HG03103 (cell line): ENCODE results near the gene RPL22.

ENCODE experiments used
- ATAC-seq: cut with Tn5 transposase; IDR thresholded peaks from one replicate; pipeline ENCODE4 v1.9.1; 2021; ENCODE audit warnings: low read depth; ENCODE audit not compliant: unreplicated experiment

The RPL22 gene

DNA sequence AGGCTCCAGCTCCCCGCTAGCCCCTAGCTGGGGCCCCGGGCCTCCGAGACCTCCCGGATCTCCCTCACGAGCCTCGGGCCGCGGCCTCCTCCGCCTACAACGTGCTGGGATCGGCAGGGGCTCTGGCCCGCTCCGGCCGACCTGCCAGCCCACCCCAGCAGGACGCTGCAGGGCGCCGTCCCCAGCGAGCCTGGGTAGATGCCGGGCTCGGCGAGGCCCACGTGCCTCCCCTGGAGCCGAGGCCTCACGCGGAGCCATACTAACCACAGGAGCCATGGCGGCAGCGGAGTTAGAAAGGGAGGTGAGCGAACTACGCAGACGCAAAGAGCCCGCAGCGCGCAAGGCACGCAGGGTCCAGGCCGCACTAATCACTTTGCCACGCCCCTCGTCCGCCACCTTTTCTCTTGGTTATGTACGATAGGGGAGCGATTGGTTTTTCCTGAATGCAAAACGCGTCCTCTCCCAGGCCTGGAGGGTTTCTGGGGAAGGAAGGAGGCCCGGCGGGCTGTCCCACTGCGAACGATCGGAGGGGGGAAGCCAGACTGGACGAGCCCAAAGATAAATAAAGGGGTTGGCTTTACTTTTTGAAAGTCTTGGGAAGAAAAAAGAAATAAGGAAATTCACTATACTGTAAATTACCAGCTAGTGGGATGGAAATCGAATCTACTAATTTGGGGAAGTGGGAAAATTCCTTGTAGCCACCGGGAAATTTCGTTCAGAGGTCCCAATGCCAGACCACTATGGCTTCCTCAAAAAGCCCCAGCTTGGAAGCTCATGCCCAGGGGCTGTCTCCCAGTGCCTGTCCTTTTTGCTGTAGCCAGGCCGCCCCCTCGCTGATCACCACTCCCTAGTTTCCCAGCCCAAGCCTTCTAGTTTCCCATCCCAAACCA, at the start of gene RPL22:
TSS of gene RPL22 (minus strand) at position 298 of the 890 bp plus-strand sequence. CDS start at position 276, 22 bp downstream.
- peak; percentile 95 for ATAC-seq

DNA sequence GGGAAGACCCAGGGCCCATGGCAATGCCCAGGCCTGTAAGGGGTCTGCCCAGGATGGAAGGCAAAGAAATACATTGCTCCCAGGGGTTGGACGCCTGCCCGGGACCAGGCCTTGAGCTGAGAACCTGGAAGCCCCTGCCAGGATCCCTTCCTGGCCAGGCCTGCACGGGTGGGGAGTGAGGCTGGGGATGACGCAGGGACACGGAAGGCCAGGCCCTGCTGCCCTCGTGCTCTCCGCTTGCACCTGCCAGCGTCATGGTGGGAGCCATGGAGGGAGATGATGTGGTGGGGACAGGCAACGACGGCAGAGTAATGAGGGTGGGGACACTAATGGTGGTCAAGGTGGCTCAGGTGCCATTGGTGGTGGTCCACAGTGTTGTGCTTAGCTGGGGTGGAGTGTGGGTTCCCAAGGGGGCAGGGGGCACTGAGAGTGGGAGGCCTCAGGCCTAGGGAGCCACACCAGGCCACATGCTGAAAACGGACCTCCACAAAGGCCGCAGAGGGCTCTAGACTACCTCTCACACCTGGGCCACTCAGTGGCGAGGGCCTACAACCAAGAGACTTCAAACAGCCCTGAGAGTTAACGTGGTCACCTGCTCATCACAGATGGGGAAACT, 48.9 kb upstream of the RPL22 start:
- no peak for ATAC-seq

DNA sequence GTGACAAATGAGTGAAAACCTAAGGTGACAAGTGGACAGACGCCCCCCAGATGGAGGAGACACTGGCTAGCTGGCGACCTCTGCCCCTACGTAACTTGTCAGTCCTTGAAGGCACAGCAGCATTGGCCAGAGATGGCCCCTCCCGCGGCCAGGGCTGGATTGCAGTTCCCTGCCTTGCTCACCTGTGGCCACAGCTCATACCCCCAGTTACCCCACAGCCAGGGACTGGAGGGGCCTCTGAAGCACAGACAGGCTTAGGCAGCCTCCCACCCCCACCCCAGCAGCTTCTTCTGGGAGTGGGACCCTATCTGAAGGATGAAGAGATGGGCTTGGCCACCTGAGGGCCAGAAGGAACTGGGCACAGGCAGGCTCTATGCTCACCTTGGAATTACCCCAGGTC, 48.3 kb upstream of the RPL22 start:
- no peak for ATAC-seq

DNA sequence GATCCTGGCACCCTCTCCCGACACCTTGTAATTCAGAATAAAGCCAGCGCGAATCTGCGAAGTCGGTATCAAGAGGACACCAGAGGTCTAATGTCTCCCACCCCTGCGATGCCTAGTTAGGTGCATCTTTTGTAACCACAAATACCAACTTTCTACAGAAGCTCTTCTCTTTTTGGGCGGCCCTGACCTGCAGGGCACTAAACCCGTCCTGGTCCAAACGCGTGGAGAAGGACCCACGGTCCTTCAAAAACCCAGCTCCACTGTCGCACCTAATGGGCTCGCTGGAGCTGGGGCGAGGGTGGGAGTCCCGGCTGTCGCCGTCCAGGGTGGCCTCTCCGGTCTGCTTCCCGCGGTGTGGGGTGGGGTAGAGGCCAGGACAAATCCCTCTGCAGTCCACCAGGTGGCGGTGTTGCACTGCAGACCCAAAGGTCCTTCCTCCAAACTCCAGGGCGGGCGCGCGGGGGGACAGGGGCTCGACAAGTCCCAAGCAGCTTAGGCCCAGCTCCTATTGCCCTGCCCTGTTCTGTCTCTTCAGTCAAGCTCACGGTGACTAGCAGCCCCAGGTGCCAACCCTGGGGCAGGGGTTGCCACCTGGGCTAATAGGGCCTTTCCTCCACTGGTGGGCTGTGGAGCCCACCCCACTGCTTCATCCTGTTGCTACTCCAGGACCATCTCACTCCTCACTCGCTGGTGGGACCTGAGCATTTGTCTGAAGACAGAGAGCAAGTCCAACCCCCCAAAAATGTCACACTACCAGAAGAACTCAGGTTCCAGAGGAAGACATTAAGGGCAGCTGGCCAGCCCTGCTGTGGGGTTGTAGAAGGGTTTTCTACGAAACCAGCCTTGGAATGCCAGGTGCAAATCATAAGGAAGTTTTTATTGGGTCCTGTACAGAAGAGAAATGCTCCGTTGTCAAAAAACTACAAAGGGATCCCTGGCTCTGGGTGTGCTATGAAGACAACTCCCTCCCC, 47.4 kb upstream of the RPL22 start:
- ATAC-seq, result no peak

DNA sequence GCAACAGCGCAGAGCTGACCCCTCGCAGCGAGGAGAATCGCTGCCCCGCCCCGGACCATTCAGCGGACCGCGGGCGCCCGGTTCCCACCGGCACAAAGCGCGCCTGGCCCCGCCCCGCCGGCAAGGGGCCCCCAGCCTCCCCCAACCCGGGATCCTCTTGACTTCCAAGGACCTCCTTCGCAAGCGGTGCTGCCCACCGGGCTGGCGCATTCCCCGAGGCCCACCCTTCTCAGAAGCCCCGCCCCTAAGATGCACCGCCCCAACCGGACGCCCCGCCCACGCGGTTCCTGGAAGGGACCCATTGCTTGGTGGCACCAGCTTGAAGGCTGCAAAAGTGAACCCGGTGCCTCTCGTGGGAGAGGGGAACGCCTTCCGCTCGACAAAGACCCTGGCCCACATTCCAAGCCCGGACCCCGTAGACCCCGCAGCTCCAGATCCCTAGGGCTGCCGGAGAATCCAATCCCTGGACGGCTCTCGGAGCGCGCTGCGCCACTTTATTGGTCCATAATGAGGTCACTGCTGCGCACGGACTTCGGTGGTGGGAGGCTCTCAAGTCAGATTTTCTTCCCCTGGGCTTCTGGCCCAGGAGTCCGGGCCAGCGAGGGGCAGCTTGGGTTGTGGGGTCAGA, 46.6 kb upstream of the RPL22 start:
- no peak for ATAC-seq

DNA sequence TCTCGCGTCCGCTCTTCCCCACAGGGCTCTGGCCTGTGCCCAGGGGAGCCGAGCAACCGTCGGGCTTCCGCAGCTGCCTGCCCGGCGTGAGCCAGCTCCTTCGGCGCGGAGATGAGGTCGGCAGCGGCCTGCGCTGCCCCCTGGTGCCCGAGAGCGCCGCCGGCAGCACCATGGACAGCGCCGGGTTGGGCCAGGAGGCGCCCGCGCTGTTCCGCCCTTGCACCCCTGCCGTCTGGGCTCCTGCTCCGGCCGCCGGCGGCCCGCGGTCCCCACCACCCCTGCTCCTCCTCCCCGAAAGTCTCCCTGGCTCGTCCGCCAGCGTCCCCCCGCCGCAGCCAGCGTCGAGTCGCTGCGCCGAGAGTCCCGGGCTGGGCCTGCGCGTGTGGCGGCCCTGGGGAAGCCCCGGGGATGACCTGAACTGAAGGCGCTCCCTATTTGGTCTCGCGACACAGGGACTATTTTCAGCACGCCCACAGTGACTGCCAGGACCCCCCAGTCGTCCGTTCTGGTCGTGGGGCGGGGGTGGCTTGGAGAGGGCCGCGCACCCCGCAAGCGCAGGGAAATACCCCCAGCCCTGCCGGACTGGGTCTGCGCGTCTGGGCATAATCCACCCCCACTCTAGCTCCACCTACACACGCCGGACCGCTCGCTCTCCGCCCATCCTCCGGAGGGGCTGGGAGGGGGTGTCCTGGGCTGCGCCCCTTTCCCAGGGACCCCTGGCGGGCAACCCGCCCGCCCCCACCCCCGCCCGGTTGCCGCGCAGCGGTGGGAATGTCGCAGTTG, 45.9 kb upstream of the RPL22 start:
- no peak for ATAC-seq

DNA sequence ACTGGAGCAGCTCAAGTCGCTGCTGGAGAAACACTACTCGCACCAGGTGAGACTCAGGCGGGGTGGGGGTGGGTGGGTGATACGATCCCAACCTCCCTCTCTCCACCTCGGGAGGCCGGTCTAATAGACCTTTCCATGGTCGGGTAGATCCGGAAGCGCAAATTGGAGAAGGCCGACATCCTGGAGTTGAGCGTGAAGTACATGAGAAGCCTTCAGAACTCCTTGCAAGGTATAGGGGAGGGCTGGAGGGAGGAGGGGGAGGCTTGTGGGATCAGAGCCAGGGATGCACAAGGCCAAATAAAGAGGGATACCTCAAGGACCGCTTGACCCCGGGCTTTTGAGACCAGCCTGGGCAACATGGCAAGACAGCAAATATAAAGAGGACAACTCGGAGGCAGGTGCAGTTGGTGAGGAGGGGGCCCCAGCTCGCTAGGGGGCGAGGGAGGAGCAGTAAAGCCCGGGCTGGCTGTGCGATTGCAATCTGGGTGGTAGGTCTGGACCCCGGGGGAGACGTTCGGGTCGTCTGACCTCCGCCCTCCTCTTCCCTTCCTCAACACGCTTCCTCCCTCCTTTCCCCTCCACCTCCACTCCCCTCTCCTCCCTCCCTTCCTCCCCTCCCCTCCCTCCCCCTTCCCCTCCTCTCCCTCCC, 45.1 kb upstream of the RPL22 start:
- no peak for ATAC-seq

DNA sequence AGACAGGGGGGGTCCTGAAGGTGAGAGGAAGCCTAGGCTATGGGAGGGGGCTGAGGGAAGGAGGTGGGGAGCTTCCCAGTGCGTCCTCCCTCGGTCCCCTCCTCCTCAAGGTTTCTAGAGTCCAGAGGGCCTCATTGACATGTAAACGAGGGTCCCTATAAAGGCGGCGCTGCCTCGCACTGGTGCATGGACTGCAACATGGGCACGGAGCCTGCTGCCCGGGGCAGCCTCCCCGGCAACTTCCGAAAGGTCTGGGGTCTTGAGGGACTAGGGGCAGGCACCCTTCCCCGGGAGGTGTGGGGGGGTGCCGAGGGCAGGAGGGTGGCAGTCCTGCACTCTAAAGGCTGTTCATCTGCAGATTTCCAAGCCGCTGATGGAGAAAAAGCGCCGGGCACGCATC, 44.6 kb upstream of the RPL22 start, which contains the start of gene HES3:
TSS of gene HES3 (plus strand) at position 187 of the 400 bp plus-strand sequence. CDS start at position 374, 187 bp downstream.
- ATAC-seq, result no peak

DNA sequence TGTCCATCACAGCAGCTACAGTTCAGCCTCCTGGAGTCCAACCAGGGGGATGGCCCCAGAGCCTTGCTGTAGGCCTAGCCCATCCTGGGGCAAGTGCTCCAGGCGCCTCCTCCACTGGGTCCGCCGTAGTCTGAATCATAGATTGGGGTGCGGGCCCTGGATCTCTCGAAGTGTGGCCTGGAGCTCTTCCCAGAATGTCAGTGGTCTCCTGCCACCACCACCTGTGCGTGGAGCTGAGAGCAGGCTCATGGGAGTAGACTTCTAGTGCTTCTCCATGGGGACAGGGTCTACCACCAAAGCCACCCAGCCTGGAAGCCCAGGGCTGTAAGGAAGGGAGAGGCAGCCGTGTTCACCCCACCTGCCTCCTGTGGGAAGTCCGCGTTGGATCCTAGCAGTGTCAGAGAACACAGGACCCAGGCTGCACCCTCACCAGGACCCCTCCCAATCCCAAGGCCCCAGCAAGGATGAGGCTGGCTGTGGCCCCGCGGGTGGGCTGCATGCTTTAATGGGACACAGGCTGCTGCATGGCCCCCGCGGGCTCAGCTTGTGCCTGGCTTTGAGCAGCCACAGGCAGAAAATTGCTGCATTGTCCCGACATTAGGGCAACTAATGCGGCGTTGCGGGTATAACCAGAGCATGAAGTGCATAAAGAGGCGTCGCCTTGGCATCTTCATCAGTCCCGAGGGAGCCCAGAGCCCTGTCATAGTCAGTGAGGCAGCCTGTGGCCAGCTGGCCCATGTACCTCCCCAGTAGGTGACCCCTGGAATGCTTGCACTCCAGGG, 43.8 kb upstream of the RPL22 start:
- no peak for ATAC-seq

DNA sequence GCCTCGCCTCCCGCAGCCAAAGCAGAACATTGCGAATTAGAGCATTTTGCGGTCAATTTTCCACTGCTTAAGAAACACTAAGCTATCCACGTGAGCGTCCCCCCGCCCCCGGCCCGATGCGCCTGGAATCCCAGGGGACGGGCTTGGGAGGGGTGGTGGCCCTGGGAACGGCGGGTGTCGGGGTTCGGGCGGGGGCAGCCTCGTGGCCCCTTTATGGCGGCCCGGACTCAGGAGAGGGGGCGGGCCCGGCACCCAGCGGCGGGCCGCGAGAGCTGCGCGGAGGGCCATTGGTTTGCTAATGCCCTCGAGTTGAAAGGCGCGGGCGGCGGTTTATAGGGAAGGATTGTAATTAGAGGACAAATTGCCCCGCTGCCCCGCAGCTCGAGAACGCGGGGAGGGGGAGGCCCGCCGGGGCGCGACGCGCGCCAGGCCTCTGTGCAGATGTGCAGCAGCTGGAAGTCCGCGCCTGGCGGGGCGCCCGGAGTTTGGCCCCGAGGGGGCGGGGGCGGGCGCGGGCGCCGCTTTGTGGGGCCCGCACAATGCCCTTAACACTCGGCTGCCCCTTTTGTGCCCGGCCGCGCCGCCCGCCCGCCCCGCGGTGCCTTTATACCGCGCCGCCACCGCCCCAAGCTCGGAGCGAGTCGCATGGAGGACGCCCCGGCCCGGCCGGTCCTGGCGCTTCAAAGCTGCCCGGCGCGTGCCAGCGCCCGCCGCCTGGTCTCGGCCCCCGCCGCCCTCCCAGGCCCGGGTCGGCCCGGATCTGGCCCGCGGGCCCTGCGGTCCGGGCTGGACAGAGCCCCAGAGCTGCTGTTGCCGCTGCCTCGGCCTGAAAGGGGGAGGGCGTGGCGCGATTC, 42.7 kb upstream of the RPL22 start:
- no peak for ATAC-seq

DNA sequence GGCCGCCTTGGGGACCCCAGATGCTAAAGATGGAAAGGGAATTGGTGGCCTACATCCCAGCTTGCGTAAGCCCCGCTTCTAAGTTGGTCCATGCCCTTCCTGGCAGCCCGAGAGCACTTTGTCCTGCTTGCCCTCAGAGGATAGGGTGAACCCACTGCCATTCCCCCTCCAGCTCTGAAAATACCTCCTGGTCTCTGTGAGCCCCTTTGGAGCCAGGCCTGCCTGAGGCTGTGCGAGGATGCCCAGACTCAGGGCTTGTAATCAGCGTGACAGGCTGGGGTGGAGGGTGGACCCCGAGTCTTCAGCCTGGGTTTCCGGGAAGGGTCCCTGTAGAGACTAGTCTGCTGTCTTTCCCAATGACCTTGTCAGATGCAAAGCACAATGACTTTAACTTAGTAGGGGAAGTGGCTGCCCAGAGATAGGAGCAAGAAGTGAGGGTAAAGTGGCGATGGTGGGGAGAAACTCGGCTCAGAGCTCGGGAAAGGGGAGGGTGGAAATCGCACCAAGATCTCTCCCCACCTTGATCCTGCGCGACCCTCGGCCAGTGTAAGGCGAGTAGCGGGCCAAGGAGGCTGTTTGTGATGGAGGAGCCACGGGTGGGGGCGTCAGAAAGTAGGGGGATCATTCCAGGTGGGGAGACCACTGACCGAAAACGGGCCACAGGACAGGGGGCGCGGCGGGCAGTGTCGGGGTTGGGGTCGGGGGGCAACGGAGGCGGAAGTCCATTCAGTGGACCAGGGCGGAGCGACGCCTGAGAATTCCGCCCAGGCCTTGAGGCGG, 41.9 kb upstream of the RPL22 start:
- no peak for ATAC-seq

DNA sequence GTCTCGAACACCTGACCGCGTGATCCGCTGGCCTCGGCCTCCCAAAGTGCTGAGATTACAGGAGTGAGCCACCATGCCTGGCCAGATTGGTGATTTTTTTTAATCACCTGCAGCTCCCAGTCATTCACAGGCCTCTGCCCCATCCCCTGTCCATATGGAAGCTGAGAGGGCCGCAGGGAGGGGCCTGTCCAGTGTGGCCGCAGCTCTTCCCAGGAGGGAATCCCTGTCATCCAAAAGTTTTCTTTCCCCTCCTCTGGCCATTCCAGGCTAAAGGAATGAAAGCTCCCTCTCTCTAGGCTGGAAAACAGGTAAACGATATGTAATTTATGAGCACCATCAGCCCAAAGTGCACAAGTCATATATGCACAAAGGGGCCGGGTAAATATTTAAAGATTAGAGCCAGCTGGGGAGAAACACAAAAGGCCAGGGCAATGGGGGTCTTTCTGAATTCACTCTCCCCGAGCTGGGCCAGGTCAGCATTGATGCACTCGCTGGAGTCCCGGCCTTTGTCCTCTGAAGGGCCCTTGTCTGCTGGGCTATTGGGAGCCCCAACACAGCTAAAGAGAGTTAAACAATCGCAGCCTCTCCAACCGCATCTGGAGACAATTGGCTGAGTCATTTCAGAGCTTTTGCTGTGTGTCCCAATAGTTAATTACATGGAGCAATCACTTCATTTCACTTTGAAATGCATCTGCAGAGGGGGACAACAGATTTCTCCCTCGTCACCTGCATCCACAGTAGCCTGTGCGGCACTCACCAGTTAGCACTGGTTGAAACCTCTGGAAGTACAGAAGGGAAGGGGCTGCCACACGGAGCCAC, 40.8 kb upstream of the RPL22 start:
- ATAC-seq, result no peak

DNA sequence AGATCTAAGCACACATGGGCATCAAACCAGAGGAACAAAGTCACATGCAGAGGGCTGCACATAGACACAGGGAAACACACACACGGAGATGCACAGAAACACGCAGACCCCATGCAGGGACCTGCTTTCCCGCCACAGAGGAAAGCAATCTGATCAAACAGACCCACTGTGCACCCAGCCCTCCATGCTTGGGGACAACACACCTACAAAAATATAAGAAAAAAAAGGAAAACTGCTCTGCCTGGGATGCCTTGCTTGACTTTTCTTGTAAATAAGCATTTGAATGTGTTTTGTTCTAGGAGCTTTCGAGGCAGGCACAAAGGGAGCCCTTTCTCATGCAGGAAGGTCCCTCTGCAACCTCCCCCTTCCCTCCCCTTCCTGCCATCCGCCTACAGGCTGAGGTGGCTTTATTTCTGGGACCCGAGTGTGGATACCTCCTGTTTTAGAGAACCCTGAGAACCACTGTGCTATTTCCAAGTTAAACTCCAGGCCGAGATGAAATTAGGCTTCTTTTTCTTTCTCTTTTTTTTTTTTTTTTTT, 39.9 kb upstream of the RPL22 start:
- ATAC-seq, result no peak

DNA sequence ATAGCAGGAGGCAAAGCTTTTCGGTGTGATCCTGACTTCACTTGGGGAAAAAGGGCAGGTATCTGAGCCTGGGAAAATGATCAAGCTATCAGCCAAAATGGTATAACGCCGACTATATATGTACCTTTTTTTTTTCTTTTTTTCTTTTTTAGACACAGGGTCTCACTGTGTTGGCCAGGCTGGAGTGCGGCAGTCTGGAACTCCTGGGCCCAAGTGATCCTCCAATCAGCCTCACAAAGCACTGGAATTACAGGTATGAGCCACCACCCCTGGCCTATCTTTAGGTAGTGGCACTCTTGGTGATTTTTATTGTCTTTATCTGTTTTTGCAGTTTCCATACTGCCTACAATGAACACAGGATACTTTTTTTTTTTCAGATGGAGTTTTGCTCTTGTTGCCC, 37.7 kb upstream of the RPL22 start:
- ATAC-seq, result no peak

DNA sequence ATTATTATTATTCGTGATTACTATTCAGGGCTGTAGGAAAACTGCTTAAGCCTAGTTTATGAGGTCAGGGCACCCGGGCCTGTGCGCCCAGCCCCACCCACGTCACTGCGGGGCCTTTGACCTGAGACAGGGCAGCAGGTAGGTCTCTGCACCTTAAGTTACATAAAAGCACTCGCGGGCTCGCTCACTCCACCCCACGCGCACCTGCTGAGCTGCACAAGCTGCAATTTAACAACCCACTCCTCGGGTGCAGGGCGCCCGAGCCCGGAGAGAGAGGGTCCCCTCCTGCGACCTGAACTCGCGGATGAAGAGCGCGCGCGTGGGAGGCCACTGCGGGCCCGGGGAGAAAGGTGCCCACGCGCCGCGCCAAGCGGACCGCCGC, 35.9 kb upstream of the RPL22 start:
- peak; percentile 20 for ATAC-seq
